ENCODE data around the gene FBXO41. TPM values are rescaled to one million over a fixed set of nuclear protein-coding genes. Genes with fewer than 3 reads are reported as not detected.

FBXO41 gene
- total RNA-seq, 1 experiment from 2014 or later = 4.4 TPM

GRCh38 chr2:73259704-73260337 lies 24.5 kb downstream of the FBXO41 start:
- CTCF ChIA-PET = interaction anchor here (0.6 to 2.1 kb wide), 14 partner anchors 10 to 394 kb away, joined by 3 to 5 read pairs (median 3); partner anchors contain the start of gene PRADC1
- POLR2A ChIA-PET = no interaction called here
- no peaks in the 10 kb centered on the region for H3K9me3 Mint-ChIP-seq (ENCODE audit: unreplicated experiment)
- H3K4me3 Mint-ChIP-seq (ENCODE audit: unreplicated experiment) = no peak overlapping the region
- DNase-seq (ENCODE audit: unreplicated experiment) = no peak
- intact Hi-C loops (cut with micrococcal nuclease) = loop anchor here (1.0 kb wide), 2 partner anchors 48 to 83 kb away; no protein-coding TSS in a partner anchor
- BruUV-seq (replicated peaks) = no TSS peak
- TF ChIP-seq, protein P1, sequence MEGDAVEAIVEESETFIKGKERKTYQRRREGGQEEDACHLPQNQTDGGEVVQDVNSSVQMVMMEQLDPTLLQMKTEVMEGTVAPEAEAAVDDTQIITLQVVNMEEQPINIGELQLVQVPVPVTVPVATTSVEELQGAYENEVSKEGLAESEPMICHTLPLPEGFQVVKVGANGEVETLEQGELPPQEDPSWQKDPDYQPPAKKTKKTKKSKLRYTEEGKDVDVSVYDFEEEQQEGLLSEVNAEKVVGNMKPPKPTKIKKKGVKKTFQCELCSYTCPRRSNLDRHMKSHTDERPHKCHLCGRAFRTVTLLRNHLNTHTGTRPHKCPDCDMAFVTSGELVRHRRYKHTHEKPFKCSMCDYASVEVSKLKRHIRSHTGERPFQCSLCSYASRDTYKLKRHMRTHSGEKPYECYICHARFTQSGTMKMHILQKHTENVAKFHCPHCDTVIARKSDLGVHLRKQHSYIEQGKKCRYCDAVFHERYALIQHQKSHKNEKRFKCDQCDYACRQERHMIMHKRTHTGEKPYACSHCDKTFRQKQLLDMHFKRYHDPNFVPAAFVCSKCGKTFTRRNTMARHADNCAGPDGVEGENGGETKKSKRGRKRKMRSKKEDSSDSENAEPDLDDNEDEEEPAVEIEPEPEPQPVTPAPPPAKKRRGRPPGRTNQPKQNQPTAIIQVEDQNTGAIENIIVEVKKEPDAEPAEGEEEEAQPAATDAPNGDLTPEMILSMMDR (IDR thresholded peaks at IDR 0.05; ENCODE audit: unreplicated experiment) = no peak
- no peaks in the 10 kb centered on the region for H3K27me3 Mint-ChIP-seq (ENCODE audit: insufficient read depth, unreplicated experiment)
- H3K36me3 Mint-ChIP-seq (ENCODE audit: insufficient read depth, unreplicated experiment) = no peaks in the 10 kb centered on the region
- H3K27ac Mint-ChIP-seq (ENCODE audit: low read depth, unreplicated experiment) = no peak overlapping the region
- no peaks in the 10 kb centered on the region for H3K4me1 Mint-ChIP-seq (ENCODE audit: insufficient read depth, unreplicated experiment)

- no peaks in the 10 kb centered on the region for H3K36me3 Mint-ChIP-seq (ENCODE audit: insufficient read depth, unreplicated experiment)
- no peak overlapping the region for H3K27ac Mint-ChIP-seq (ENCODE audit: low read depth, unreplicated experiment)
- H3K27me3 Mint-ChIP-seq (ENCODE audit: insufficient read depth, unreplicated experiment) = no peaks in the 10 kb centered on the region
- no peaks in the 10 kb centered on the region for H3K4me1 Mint-ChIP-seq (ENCODE audit: insufficient read depth, unreplicated experiment)
- TF ChIP-seq, protein P1 (IDR thresholded peaks at IDR 0.05; ENCODE audit: unreplicated experiment) = no peak
- intact Hi-C loops (cut with micrococcal nuclease) = no loop called here
- ChIA-PET POLR2A (no interaction called here), CTCF (interaction anchor here (0.6 to 2.1 kb wide), 12 partner anchors 9 to 394 kb away, joined by 3 to 5 read pairs (median 3); partner anchors contain the start of gene PRADC1)
- no TSS peak for BruUV-seq (replicated peaks)
- no peak overlapping the region for H3K4me3 Mint-ChIP-seq (ENCODE audit: unreplicated experiment)
- no peak for DNase-seq (ENCODE audit: unreplicated experiment)
- H3K9me3 Mint-ChIP-seq (ENCODE audit: unreplicated experiment) = no peaks in the 10 kb centered on the region
These were observed 25.0 kb downstream of the FBXO41 start for GRCh38 chr2:73259276-73259675.

DNA sequence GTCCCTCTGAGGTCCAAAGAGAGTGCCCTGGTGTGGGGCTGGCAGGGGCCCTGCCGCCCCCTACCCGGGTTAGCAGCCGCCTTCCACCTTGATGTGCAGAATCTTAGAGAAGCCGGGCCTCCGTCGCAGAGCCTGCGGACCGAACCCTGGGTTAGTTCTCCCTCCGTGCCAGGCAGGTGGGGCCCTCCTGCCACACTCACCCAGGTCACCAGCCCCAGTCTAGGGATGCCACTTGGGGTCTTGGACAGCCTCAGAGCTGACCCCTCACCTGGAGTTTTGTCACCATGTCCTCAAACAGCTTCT lies 25.4 kb downstream of the FBXO41 start:
- Mint-ChIP-seq H3K4me1 (ENCODE audit: insufficient read depth, unreplicated experiment) (no peaks in the 10 kb centered on the region), H3K27ac (ENCODE audit: low read depth, unreplicated experiment) (no peak overlapping the region), H3K36me3 (ENCODE audit: insufficient read depth, unreplicated experiment) (peaks cover 1% of the 10 kb centered on the region), H3K27me3 (ENCODE audit: insufficient read depth, unreplicated experiment) (no peaks in the 10 kb centered on the region), H3K4me3 (ENCODE audit: unreplicated experiment) (no peak overlapping the region), H3K9me3 (ENCODE audit: unreplicated experiment) (no peaks in the 10 kb centered on the region)
- intact Hi-C loops (cut with micrococcal nuclease) = no loop called here
- DNase-seq (ENCODE audit: unreplicated experiment) = no peak
- CTCF ChIA-PET = interaction anchor here (0.6 to 2.1 kb wide), 10 partner anchors 9 to 267 kb away, joined by 3 to 5 read pairs (median 4); partner anchors contain the start of gene PRADC1
- POLR2A ChIA-PET = no interaction called here
- no TSS peak for BruUV-seq (replicated peaks)
- TF ChIP-seq, protein P1 (IDR thresholded peaks at IDR 0.05; ENCODE audit: unreplicated experiment) = no peak

- no peak overlapping the region for H3K4me3 Mint-ChIP-seq (ENCODE audit: unreplicated experiment)
- DNase-seq (ENCODE audit: unreplicated experiment) = no peak
- BruUV-seq (replicated peaks) = no TSS peak
- H3K4me1 Mint-ChIP-seq (ENCODE audit: insufficient read depth, unreplicated experiment) = no peaks in the 10 kb centered on the region
- H3K27me3 Mint-ChIP-seq (ENCODE audit: insufficient read depth, unreplicated experiment) = no peaks in the 10 kb centered on the region
- CTCF ChIA-PET = interaction anchor here (0.6 to 2.1 kb wide), 7 partner anchors 14 to 1072 kb away, joined by 3 to 5 read pairs (median 3); no protein-coding TSS in a partner anchor
- no peak overlapping the region for H3K27ac Mint-ChIP-seq (ENCODE audit: low read depth, unreplicated experiment)
- TF ChIP-seq, protein P1 (IDR thresholded peaks at IDR 0.05; ENCODE audit: unreplicated experiment) = no peak
- H3K9me3 Mint-ChIP-seq (ENCODE audit: unreplicated experiment) = no peaks in the 10 kb centered on the region
- H3K36me3 Mint-ChIP-seq (ENCODE audit: insufficient read depth, unreplicated experiment) = peaks cover 6% of the 10 kb centered on the region
- intact Hi-C loops (cut with micrococcal nuclease) = no loop called here
- POLR2A ChIA-PET = no interaction called here
These were observed 25.9 kb downstream of the FBXO41 start for GRCh38 chr2:73258186-73258912.

Data from MCF 10A (cell line).